ENCODE results near the gene HSD17B4. TPM values are rescaled to one million over a fixed set of nuclear protein-coding genes. Genes with fewer than 3 reads are reported as not detected.

HSD17B4 gene
- total and polyA plus RNA-seq, 2 of the 13 experiments (the other 11 are each of a cell fraction or from before 2014, with no cell fraction given): 178 to 399 TPM

DNA sequence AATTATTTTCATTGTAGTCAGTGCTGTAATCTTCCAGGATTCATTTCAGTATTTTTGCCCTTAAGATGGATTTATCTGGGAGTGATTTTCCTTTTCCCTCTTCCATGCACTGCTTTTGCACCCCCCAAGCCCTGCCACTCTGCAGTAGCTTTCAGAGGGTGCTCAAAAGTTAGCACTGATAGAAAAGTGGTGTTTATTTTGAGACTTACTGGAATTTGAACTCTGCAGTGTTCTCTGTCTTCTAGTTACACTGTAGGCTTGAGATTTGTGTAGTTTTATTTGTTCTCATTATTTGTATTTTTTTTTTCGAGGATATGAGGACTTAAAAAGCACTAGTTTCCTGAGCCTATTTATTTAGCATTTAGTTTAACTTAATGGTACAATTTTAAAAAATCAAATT, 70.5 kb downstream of the HSD17B4 start (continued):
- TF ChIP-seq GPN1 (CRISPR knock-in tag; IDR thresholded peaks at IDR 0.05; ENCODE audit: borderline replicate concordance) (no peak), SOX5 (CRISPR knock-in tag; IDR thresholded peaks at IDR 0.05; ENCODE audit: borderline replicate concordance) (peak; percentile 67), ZNF558 (CRISPR knock-in tag; IDR thresholded peaks at IDR 0.05; ENCODE audit: borderline replicate concordance) (no peak), ZNF775 (CRISPR knock-in tag; IDR thresholded peaks at IDR 0.05; ENCODE audit: borderline replicate concordance) (no peak), SMARCC2 (IDR thresholded peaks at IDR 0.05) (no peak), ZFP37 (CRISPR knock-in tag; IDR thresholded peaks at IDR 0.05; ENCODE audit: borderline replicate concordance) (no peak), PITX1 (CRISPR knock-in tag; IDR thresholded peaks at IDR 0.05) (peak; percentile 69; the same call in 1 of the 2 replicates), ZNF83 (CRISPR knock-in tag; IDR thresholded peaks at IDR 0.05; ENCODE audit: borderline replicate concordance) (no peak), ZNF124 (CRISPR knock-in tag; IDR thresholded peaks at IDR 0.05) (0 out of 2 replicates have a peak, but pooled peaks have one; percentile 56), ZNF224 (CRISPR knock-in tag; IDR thresholded peaks at IDR 0.05) (no peak), JUNB (CRISPR knock-in tag; IDR thresholded peaks at IDR 0.05; ENCODE audit: borderline replicate concordance) (no peak), ZNF773 (CRISPR knock-in tag; IDR thresholded peaks at IDR 0.05; ENCODE audit: borderline replicate concordance) (no peak), ZKSCAN5 (CRISPR knock-in tag; IDR thresholded peaks at IDR 0.05) (no peak), NONO (IDR thresholded peaks at IDR 0.05) (no peak), NONO (CRISPR knock-in tag; conservative IDR thresholded peaks at IDR 0.05) (no peak), ZNF484 (CRISPR knock-in tag; IDR thresholded peaks at IDR 0.05; ENCODE audit: borderline replicate concordance, low read depth) (no peak), TCF12 (IDR thresholded peaks at IDR 0.05) (no peak), TCF12 (CRISPR knock-in tag; IDR thresholded peaks at IDR 0.05) (no peak), PHF20 (CRISPR knock-in tag; IDR thresholded peaks at IDR 0.05) (no peak), SIX1 (CRISPR knock-in tag; IDR thresholded peaks at IDR 0.05; ENCODE audit: borderline replicate concordance) (peak; percentile 72; the same call in 1 of the 2 replicates)
- TF ChIP-seq, protein P1, sequence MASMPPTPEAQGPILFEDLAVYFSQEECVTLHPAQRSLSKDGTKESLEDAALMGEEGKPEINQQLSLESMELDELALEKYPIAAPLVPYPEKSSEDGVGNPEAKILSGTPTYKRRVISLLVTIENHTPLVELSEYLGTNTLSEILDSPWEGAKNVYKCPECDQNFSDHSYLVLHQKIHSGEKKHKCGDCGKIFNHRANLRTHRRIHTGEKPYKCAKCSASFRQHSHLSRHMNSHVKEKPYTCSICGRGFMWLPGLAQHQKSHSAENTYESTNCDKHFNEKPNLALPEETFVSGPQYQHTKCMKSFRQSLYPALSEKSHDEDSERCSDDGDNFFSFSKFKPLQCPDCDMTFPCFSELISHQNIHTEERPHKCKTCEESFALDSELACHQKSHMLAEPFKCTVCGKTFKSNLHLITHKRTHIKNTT (CRISPR knock-in tag; IDR thresholded peaks at IDR 0.05): no peak
- TF ChIP-seq, protein P2, sequence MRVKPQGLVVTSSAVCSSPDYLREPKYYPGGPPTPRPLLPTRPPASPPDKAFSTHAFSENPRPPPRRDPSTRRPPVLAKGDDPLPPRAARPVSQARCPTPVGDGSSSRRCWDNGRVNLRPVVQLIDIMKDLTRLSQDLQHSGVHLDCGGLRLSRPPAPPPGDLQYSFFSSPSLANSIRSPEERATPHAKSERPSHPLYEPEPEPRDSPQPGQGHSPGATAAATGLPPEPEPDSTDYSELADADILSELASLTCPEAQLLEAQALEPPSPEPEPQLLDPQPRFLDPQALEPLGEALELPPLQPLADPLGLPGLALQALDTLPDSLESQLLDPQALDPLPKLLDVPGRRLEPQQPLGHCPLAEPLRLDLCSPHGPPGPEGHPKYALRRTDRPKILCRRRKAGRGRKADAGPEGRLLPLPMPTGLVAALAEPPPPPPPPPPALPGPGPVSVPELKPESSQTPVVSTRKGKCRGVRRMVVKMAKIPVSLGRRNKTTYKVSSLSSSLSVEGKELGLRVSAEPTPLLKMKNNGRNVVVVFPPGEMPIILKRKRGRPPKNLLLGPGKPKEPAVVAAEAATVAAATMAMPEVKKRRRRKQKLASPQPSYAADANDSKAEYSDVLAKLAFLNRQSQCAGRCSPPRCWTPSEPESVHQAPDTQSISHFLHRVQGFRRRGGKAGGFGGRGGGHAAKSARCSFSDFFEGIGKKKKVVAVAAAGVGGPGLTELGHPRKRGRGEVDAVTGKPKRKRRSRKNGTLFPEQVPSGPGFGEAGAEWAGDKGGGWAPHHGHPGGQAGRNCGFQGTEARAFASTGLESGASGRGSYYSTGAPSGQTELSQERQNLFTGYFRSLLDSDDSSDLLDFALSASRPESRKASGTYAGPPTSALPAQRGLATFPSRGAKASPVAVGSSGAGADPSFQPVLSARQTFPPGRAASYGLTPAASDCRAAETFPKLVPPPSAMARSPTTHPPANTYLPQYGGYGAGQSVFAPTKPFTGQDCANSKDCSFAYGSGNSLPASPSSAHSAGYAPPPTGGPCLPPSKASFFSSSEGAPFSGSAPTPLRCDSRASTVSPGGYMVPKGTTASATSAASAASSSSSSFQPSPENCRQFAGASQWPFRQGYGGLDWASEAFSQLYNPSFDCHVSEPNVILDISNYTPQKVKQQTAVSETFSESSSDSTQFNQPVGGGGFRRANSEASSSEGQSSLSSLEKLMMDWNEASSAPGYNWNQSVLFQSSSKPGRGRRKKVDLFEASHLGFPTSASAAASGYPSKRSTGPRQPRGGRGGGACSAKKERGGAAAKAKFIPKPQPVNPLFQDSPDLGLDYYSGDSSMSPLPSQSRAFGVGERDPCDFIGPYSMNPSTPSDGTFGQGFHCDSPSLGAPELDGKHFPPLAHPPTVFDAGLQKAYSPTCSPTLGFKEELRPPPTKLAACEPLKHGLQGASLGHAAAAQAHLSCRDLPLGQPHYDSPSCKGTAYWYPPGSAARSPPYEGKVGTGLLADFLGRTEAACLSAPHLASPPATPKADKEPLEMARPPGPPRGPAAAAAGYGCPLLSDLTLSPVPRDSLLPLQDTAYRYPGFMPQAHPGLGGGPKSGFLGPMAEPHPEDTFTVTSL (CRISPR knock-in tag; IDR thresholded peaks at IDR 0.05; ENCODE audit: borderline replicate concordance): peak; percentile 83; the same call in 1 of the 2 replicates
- TF ChIP-seq, protein P3, sequence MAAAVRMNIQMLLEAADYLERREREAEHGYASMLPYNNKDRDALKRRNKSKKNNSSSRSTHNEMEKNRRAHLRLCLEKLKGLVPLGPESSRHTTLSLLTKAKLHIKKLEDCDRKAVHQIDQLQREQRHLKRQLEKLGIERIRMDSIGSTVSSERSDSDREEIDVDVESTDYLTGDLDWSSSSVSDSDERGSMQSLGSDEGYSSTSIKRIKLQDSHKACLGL (CRISPR knock-in tag; IDR thresholded peaks at IDR 0.05): no peak
- TF ChIP-seq, protein P4, sequence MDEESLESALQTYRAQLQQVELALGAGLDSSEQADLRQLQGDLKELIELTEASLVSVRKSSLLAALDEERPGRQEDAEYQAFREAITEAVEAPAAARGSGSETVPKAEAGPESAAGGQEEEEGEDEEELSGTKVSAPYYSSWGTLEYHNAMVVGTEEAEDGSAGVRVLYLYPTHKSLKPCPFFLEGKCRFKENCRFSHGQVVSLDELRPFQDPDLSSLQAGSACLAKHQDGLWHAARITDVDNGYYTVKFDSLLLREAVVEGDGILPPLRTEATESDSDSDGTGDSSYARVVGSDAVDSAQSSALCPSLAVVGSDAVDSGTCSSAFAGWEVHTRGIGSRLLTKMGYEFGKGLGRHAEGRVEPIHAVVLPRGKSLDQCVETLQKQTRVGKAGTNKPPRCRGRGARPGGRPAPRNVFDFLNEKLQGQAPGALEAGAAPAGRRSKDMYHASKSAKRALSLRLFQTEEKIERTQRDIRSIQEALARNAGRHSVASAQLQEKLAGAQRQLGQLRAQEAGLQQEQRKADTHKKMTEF (CRISPR knock-in tag; IDR thresholded peaks at IDR 0.05): no peak
